IMR-90 (cell line): ENCODE data around the gene NAA30. TPM values are rescaled to one million over a fixed set of nuclear protein-coding genes. Genes with fewer than 3 reads are reported as not detected.

Experiments used
- ATAC-seq: fragments of 200-7000 bp; cut with Tn5 transposase; 2 replicates; pipeline ENCODE4 v1.9.1; 2020; ENCODE audit warnings: low read depth, mild to moderate bottlenecking, moderate library complexity
- BruUV-seq: library from RNA; stranded (reverse); fragments of 400-500 nt; replicated peaks from 2 replicates; lab custom pipeline; 2021; lab: Mats Ljungman, UMichigan
- CTCF ChIA-PET: fragments of 300-600 bp; formaldehyde crosslinking; extraction: SDS; loops from one replicate; lab custom pipeline; 2021; ENCODE audit warnings: antibody characterized with exemption; lab: Yijun Ruan, JAX
- POLR2A ChIA-PET: fragments of 300-600 bp; sonication (Branson Sonifier 250); formaldehyde crosslinking; loops from one replicate; lab custom pipeline; 2022; ENCODE audit warnings: antibody characterized with exemption; ENCODE audit not compliant: unreplicated experiment; lab: Charles Lee
- DNase-seq: peaks from one replicate; pipeline ENCODE4 v3.0.0; 2013
- H2AFZ ChIP-seq: replicated peaks from 2 replicates; pipeline ENCODE3; 2013; ENCODE audit warnings: low read length, mild to moderate bottlenecking; ENCODE audit not compliant: poor library complexity
- H2AK5ac ChIP-seq: 2 replicates; pipeline ENCODE4 v1.6.1; 2013; ENCODE audit warnings: low read depth, low read length, inconsistent platforms
- H2AK9ac ChIP-seq: replicated peaks from 2 replicates; pipeline ENCODE3; 2013; ENCODE audit warnings: mild to moderate bottlenecking, low read depth, low read length, moderate library complexity; ENCODE audit not compliant: poor library complexity
- H2BK120ac ChIP-seq: 2 replicates; pipeline ENCODE4 v1.6.1; 2013; ENCODE audit warnings: low read depth, low read length, inconsistent platforms
- H2BK15ac ChIP-seq: 3 replicates; pipeline ENCODE4 v1.6.1; 2013; ENCODE audit warnings: low read depth, low read length, inconsistent platforms
- H2BK20ac ChIP-seq: 2 replicates; pipeline ENCODE4 v1.6.1; 2013; ENCODE audit warnings: low read depth, mild to moderate bottlenecking, inconsistent platforms, low read length, moderate library complexity
- H2BK5ac ChIP-seq: 2 replicates; pipeline ENCODE4 v1.6.1; 2013; ENCODE audit warnings: mild to moderate bottlenecking, low read depth, low read length, inconsistent platforms; ENCODE audit not compliant: poor library complexity, severe bottlenecking
- H3K14ac ChIP-seq: replicated peaks from 2 replicates; pipeline ENCODE4 v1.6.1; 2013; ENCODE audit warnings: low read depth, low read length, inconsistent platforms
- H3K18ac ChIP-seq: 2 replicates; pipeline ENCODE4 v1.6.1; 2013; ENCODE audit warnings: low read depth, low read length, control low read depth
- H3K23ac ChIP-seq: 2 replicates; pipeline ENCODE4 v1.6.1; 2013; ENCODE audit warnings: low read depth, low read length, inconsistent platforms
- H3K27ac ChIP-seq: 2 replicates; pipeline ENCODE4 v1.5.1; 2013; ENCODE audit warnings: mild to moderate bottlenecking, control low read depth, low read length; ENCODE audit not compliant: insufficient read depth
- H3K27me3 ChIP-seq: 2 replicates; pipeline ENCODE4 v1.6.1; 2013; ENCODE audit warnings: low read length; ENCODE audit not compliant: control insufficient read depth, insufficient read depth
- H3K36me3 ChIP-seq: 2 replicates; pipeline ENCODE4 v1.6.1; 2013; ENCODE audit warnings: low read length, mixed read lengths; ENCODE audit not compliant: control insufficient read depth, insufficient read depth
- H3K4ac ChIP-seq: 2 replicates; pipeline ENCODE4 v1.6.1; 2013; ENCODE audit warnings: low read depth, low read length, inconsistent platforms
- H3K4me1 ChIP-seq: 2 replicates; pipeline ENCODE4 v1.6.1; 2013; ENCODE audit warnings: low read length, mixed read lengths; ENCODE audit not compliant: control insufficient read depth, insufficient read depth
- H3K4me2 ChIP-seq: 2 replicates; pipeline ENCODE4 v1.6.1; 2013; ENCODE audit warnings: low read depth, mild to moderate bottlenecking, control low read depth, low read length, moderate library complexity
- H3K4me3 ChIP-seq: 2 replicates; pipeline ENCODE4 v1.5.1; 2013; ENCODE audit warnings: low read depth, mild to moderate bottlenecking, control low read depth, low read length, moderate library complexity; ENCODE audit not compliant: insufficient read depth
- H3K56ac ChIP-seq: 2 replicates; pipeline ENCODE4 v1.6.1; 2013; ENCODE audit warnings: low read length, inconsistent platforms; ENCODE audit not compliant: insufficient read depth; ENCODE audit errors: extremely low read depth
- H3K79me1 ChIP-seq, 2 experiments: 2 replicates each; pipeline ENCODE4 v1.6.1; 2013; ENCODE audit warnings: low read length in 2 of 2, inconsistent platforms in 1 of 2, low read depth in 1 of 2
- H3K9ac ChIP-seq: 2 replicates; pipeline ENCODE4 v1.6.1; 2013; ENCODE audit warnings: low read depth, low read length, control low read depth
- H3K9me1 ChIP-seq: 2 replicates; pipeline ENCODE4 v1.6.1; 2013; ENCODE audit warnings: low read length, inconsistent platforms; ENCODE audit not compliant: insufficient read depth
- H3K9me3 ChIP-seq: 2 replicates; pipeline ENCODE4 v1.6.1; 2013; ENCODE audit warnings: low read length; ENCODE audit not compliant: control insufficient read depth, insufficient read depth
- H4K20me1 ChIP-seq: 2 replicates; pipeline ENCODE4 v1.6.1; 2013; ENCODE audit warnings: low read length, inconsistent platforms; ENCODE audit not compliant: insufficient read depth
- H4K5ac ChIP-seq: 2 replicates; pipeline ENCODE4 v1.6.1; 2013; ENCODE audit warnings: mild to moderate bottlenecking, low read depth, low read length, control low read depth
- H4K8ac ChIP-seq, 2 experiments: 2 replicates each; pipeline ENCODE4 v1.6.1; 2013; ENCODE audit warnings: low read depth in 2 of 2, low read length in 2 of 2, control low read depth in 1 of 2, inconsistent platforms in 1 of 2
- H4K91ac ChIP-seq: 2 replicates; pipeline ENCODE4 v1.6.1; 2013; ENCODE audit warnings: low read depth, low read length, inconsistent platforms; ENCODE audit not compliant: insufficient read depth
- BHLHE40 ChIP-seq: fragments of 150-350 bp; IDR thresholded peaks from 2 replicates; pipeline ENCODE4 v1.6.1; 2016; ENCODE audit warnings: mild to moderate bottlenecking, low read depth, low read length
- CEBPB ChIP-seq: IDR thresholded peaks from 2 replicates; pipeline ENCODE4 v1.6.1; 2012; ENCODE audit warnings: low read depth, low read length, improper control_type of control experiment
- CTCF ChIP-seq: conservative IDR thresholded peaks from 2 replicates; pipeline ENCODE4 v1.5.1; 2012; ENCODE audit warnings: mild to moderate bottlenecking, low read depth, low read length, improper control_type of control experiment
- MAFK ChIP-seq: IDR thresholded peaks from 2 replicates; pipeline ENCODE4 v1.6.1; 2012; ENCODE audit warnings: low read depth, low read length, improper control_type of control experiment
- MAZ ChIP-seq: IDR thresholded peaks from 2 replicates; pipeline ENCODE4 v1.6.1; 2012; ENCODE audit warnings: low read depth, mild to moderate bottlenecking, low read length, improper control_type of control experiment, moderate library complexity, borderline replicate concordance
- MXI1 ChIP-seq: IDR thresholded peaks from 2 replicates; pipeline ENCODE4 v1.6.1; 2012; ENCODE audit warnings: low read depth, mild to moderate bottlenecking, low read length, moderate library complexity, borderline replicate concordance
- NFE2L2 ChIP-seq: fragments of 150-350 bp; IDR thresholded peaks from 2 replicates; pipeline ENCODE4 v1.6.1; 2016; ENCODE audit warnings: low read depth, mild to moderate bottlenecking, low read length
- POLR2A ChIP-seq: IDR thresholded peaks from 2 replicates; pipeline ENCODE4 v1.6.1; 2012; ENCODE audit warnings: mild to moderate bottlenecking, low read depth, low read length
- RAD21 ChIP-seq: IDR thresholded peaks from 2 replicates; pipeline ENCODE4 v1.6.1; 2012; ENCODE audit warnings: low read length, improper control_type of control experiment
- RCOR1 ChIP-seq: IDR thresholded peaks from 2 replicates; pipeline ENCODE4 v1.6.1; 2012; ENCODE audit warnings: mild to moderate bottlenecking, low read length, improper control_type of control experiment; ENCODE audit not compliant: insufficient replicate concordance
- RFX5 ChIP-seq: IDR thresholded peaks from 2 replicates; pipeline ENCODE4 v1.8.0; 2012; ENCODE audit warnings: low read depth, mild to moderate bottlenecking, low read length, moderate library complexity
- SMC3 ChIP-seq: fragments of 150-350 bp; IDR thresholded peaks from 2 replicates; pipeline ENCODE4 v1.6.1; 2016; ENCODE audit warnings: low read depth, mild to moderate bottlenecking, antibody characterized with exemption, low read length, moderate library complexity
- USF2 ChIP-seq: fragments of 150-350 bp; IDR thresholded peaks from 2 replicates; pipeline ENCODE4 v1.6.1; 2017; ENCODE audit warnings: mild to moderate bottlenecking, antibody characterized with exemption, low read length, low read depth
- WGBS, 2 experiments: methylation state at CpG; one replicate each; pipeline versions ENCODE4 v1.1.5 to v1.1.7; 2013; ENCODE audit warnings: missing lambda C conversion rate in 2 of 2; ENCODE audit not compliant: insufficient read length in 1 of 2; ENCODE audit errors: extremely low coverage in 2 of 2; 5-methylcytosine and 5-hydroxymethylcytosine counted together
- dilution Hi-C: fragments of 300-500 bp; cut with HindIII; formaldehyde crosslinking; loops from one replicate; pipeline ENCODE4 v1.14.3; 2018; ENCODE audit warnings: low sequenced_read_pairs; ENCODE audit not compliant: unreplicated experiment
- in situ Hi-C: fragments of 300-500 bp; cut with MboI; formaldehyde crosslinking; loops from 3 replicates; pipeline ENCODE4 v1.14.3; 2019; ENCODE audit warnings: low sequenced_read_pairs, inconsistent platforms, mixed read lengths
- intact Hi-C: fragments of 100-400 bp; cut with micrococcal nuclease; formaldehyde crosslinking; loops from 2 replicates; pipeline ENCODE4 v1.10.0; 2022
- polyA plus RNA-seq, 3 experiments: library from polyadenylated mRNA; depleted of rRNA; stranded (reverse); fragments of >200 nt; gene quantifications; 2 replicates each; pipeline ENCODE4 v1.2.3, GENCODE V29; 2012; ENCODE audit warnings: low replicate concordance in 1 of 3
- total RNA-seq: library from RNA; depleted of rRNA; stranded (reverse); fragments of >200 nt; gene quantifications from 2 replicates; pipeline ENCODE4 v1.2.3, GENCODE V29; 2012

The NAA30 gene
- total and polyA plus RNA-seq, 2 of the 4 experiments (the other 2 are of a cell fraction), result 5.8 to 24.4 TPM

GRCh38 chr14:57375156-57375555, 15.2 kb upstream of the NAA30 start:
- Histone ChIP-seq H2AK9ac (no peak overlapping the region), H3K27me3 (no peaks in the 10 kb centered on the region), H3K4me1 (no peaks in the 10 kb centered on the region), H2BK120ac (no peak overlapping the region), H3K23ac (no peak overlapping the region), H4K8ac (no peak overlapping the region), H4K20me1 (no peaks in the 10 kb centered on the region), H3K14ac (no peak overlapping the region), H3K9me1 (no peaks in the 10 kb centered on the region), H3K9me3 (no peaks in the 10 kb centered on the region), H3K18ac (no peak overlapping the region), H3K79me1 (no peaks in the 10 kb centered on the region), H3K4ac (no peak overlapping the region), H2BK20ac (no peak overlapping the region), H4K91ac (no peak overlapping the region), H2BK15ac (no peak overlapping the region), H2AFZ (no peak overlapping the region), H3K4me3 (no peak overlapping the region), H3K27ac (no peak overlapping the region), H2BK5ac (no peak overlapping the region), H3K56ac (no peak overlapping the region), H3K4me2 (no peak overlapping the region), H2AK5ac (no peak overlapping the region), H3K9ac (no peak overlapping the region), H4K5ac (no peak overlapping the region), H3K36me3 (no peaks in the 10 kb centered on the region)
- intact Hi-C loops (no loop called here), dilution Hi-C loops (no loop called here), in situ Hi-C loops (no loop called here)
- DNase-seq (no peak), ATAC-seq (no peak)
- POLR2A ChIA-PET, result no interaction called here
- no CpG with 5 or more reads among the region's 3 CpGs for WGBS, 2 experiments
- BruUV-seq, result no TSS peak
- TF ChIP-seq RAD21 (no peak), SMC3 (no peak), MAZ (no peak), NFE2L2 (no peak), MXI1 (no peak), MAFK (no peak), CTCF (no peak), RFX5 (no peak), POLR2A (no peak), RCOR1 (no peak), BHLHE40 (no peak), USF2 (no peak), CEBPB (no peak)
- CTCF ChIA-PET, result interaction anchor here (0.8 kb wide), 1 partner anchor 884 kb away, joined by 4 read pairs; no protein-coding TSS in a partner anchor
